HG02759 (cell line): ENCODE measurements around the gene PAGR1.
"Not testable (repeated sequence)": the region's sequence is repeated elsewhere in the genome, so short reads cannot be mapped to it uniquely, and the experiment has no call there.

Experiments
- ATAC-seq: cut with Tn5 transposase; IDR thresholded peaks from one replicate; pipeline ENCODE4 v1.9.1; 2021; ENCODE audit warnings: mild to moderate bottlenecking, moderate library complexity; ENCODE audit not compliant: unreplicated experiment

Gene PAGR1

GRCh38 chr16:29815793-29816693 is at the start of gene PAGR1:
Gene PAGR1 (plus strand): TSS chr16:29816152. CDS start chr16:29816526, 374 bp downstream.
- peak; percentile 61 for ATAC-seq

GRCh38 chr16:29766571-29766970 is 49.4 kb upstream of the PAGR1 start:
- no peak for ATAC-seq

GRCh38 chr16:29767062-29767461 is 48.9 kb upstream of the PAGR1 start:
- ATAC-seq, result no peak

GRCh38 chr16:29769507-29769906 is 46.4 kb upstream of the PAGR1 start:
- ATAC-seq, result no peak

GRCh38 chr16:29770250-29770929 is 45.6 kb upstream of the PAGR1 start:
- ATAC-seq, result no peak

- ATAC-seq, result not testable (repeated sequence)
Measured at GRCh38 chr16:29772330-29772729, 43.6 kb upstream of the PAGR1 start.

- no peak for ATAC-seq
Measured at GRCh38 chr16:29774730-29775129, 41.2 kb upstream of the PAGR1 start.

GRCh38 chr16:29775742-29776408 is 40.1 kb upstream of the PAGR1 start:
- no peak for ATAC-seq

GRCh38 chr16:29777576-29778350 is 38.2 kb upstream of the PAGR1 start, which contains the start of gene ZG16:
Gene ZG16 (plus strand): TSS chr16:29778256. CDS start chr16:29779267, 1,011 bp downstream.
- ATAC-seq, result no peak

GRCh38 chr16:29779474-29779873 is 36.5 kb upstream of the PAGR1 start:
- no peak for ATAC-seq

- ATAC-seq, result not testable (repeated sequence)
Measured at GRCh38 chr16:29783094-29783953, 32.6 kb upstream of the PAGR1 start.

- no peak for ATAC-seq
Measured at GRCh38 chr16:29784157-29784556, 31.8 kb upstream of the PAGR1 start.

GRCh38 chr16:29784901-29785500 is 31.0 kb upstream of the PAGR1 start:
- ATAC-seq, result no peak

GRCh38 chr16:29787155-29787554 is 28.8 kb upstream of the PAGR1 start:
- not testable (repeated sequence) for ATAC-seq

- no peak for ATAC-seq
Measured at GRCh38 chr16:29789775-29790182, 26.2 kb upstream of the PAGR1 start.

GRCh38 chr16:29790183-29790948 is 25.6 kb upstream of the PAGR1 start, which contains the start of gene KIF22:
Gene KIF22 (plus strand): TSS chr16:29790751. CDS start chr16:29790760, 9 bp downstream.
- ATAC-seq, result peak; percentile 92

GRCh38 chr16:29790949-29791844 is 24.8 kb upstream of the PAGR1 start:
- peak; percentile 26 for ATAC-seq
